Left ventricle myocardium inferior (tissue), 1 donor: Measurements from ENCODE around the gene HOXD11. TPM values are rescaled to one million over a fixed set of nuclear protein-coding genes. Genes with fewer than 3 reads are reported as not detected.

ENCODE experiments used
- DNase-seq: peaks from one replicate; pipeline ENCODE4 v3.0.0-alpha.2; 2020
- H3K27ac ChIP-seq: fragments of 200-600 bp; replicated peaks from 2 replicates; pipeline ENCODE4 v1.8.0; 2021
- H3K27me3 ChIP-seq: fragments of 200-600 bp; 2 replicates; pipeline ENCODE4 v1.8.0; 2021; ENCODE audit warnings: low read depth
- H3K36me3 ChIP-seq: fragments of 200-600 bp; 2 replicates; pipeline ENCODE4 v1.8.0; 2021
- H3K4me1 ChIP-seq: fragments of 200-600 bp; 2 replicates; pipeline ENCODE4 v1.8.0; 2021
- H3K4me3 ChIP-seq: fragments of 200-600 bp; 2 replicates; pipeline ENCODE4 v1.8.0; 2021; ENCODE audit warnings: mild to moderate bottlenecking, moderate library complexity
- H3K9me3 ChIP-seq: fragments of 200-600 bp; replicated peaks from 2 replicates; pipeline ENCODE4 v1.8.0; 2021
- CTCF ChIP-seq: fragments of 200-600 bp; IDR thresholded peaks from 2 replicates; pipeline ENCODE4 v1.8.0; 2021; ENCODE audit warnings: antibody characterized with exemption, mild to moderate bottlenecking, borderline replicate concordance
- intact Hi-C: fragments of 100-400 bp; cut with micrococcal nuclease; formaldehyde crosslinking; loops from one replicate; pipeline ENCODE4 v1.11.0; 2022
- total RNA-seq: library from RNA; stranded (reverse); fragmentation: NEBNext Ultra II Directional; extraction: Animal tissue kit (Norgen Biotek cat#: 25700); gene quantifications from one replicate; pipeline ENCODE4 v1.2.1, GENCODE V29; 2021
- donor health status: DM: no; HTN: yes; CAD: no; lungs with severe emphysema.

HOXD11 gene
- total RNA-seq, 1 donor from 2014 or later = not detected

- intact Hi-C loops = no loop called here
- H3K36me3 ChIP-seq = no peaks in the 10 kb centered on the region
- H3K27me3 ChIP-seq = peaks cover 100% of the 10 kb centered on the region
- no peak overlapping the region for H3K4me3 ChIP-seq
- H3K9me3 ChIP-seq = peaks cover 6% of the 10 kb centered on the region
- H3K4me1 ChIP-seq = peaks cover 58% of the 10 kb centered on the region
- no peak overlapping the region for H3K27ac ChIP-seq
- no peak for TF ChIP-seq CTCF
- no peak for DNase-seq
Observed at GRCh38 chr2:176082824-176083751, 24.0 kb upstream of the HOXD11 start.

- Histone ChIP-seq H3K9me3 (peaks cover 6% of the 10 kb centered on the region), H3K27me3 (peaks cover 100% of the 10 kb centered on the region), H3K27ac (no peak within 1 kb of the TSS), H3K4me1 (peaks cover 63% of the 10 kb centered on the region), H3K4me3 (no peak within 1 kb of the TSS), H3K36me3 (no peaks in the 10 kb centered on the region)
- no peak for DNase-seq
- TF ChIP-seq CTCF = no peak
- intact Hi-C loops = no loop called here
Observed at GRCh38 chr2:176083796-176084261, 23.3 kb upstream of the HOXD11 start, which contains the start of gene EVX2. Gene EVX2, minus strand, starts transcription at chr2:176083962. Its CDS starts 186 bp downstream, at chr2:176083776.

GRCh38 chr2:176084611-176085119 lies 22.4 kb upstream of the HOXD11 start:
- peaks cover 55% of the 10 kb centered on the region for H3K4me1 ChIP-seq
- H3K27ac ChIP-seq = no peak overlapping the region

GRCh38 chr2:176085120-176085788 lies 21.8 kb upstream of the HOXD11 start:
- Histone ChIP-seq H3K4me1 (peaks cover 51% of the 10 kb centered on the region), H3K4me3 (no peak overlapping the region), H3K9me3 (peaks cover 6% of the 10 kb centered on the region), H3K27ac (no peak overlapping the region), H3K36me3 (no peaks in the 10 kb centered on the region), H3K27me3 (peaks cover 100% of the 10 kb centered on the region)
- TF ChIP-seq CTCF = no peak
- intact Hi-C loops = loop anchor here (5.0 kb wide), 1 partner anchor 398 kb away; no protein-coding TSS in a partner anchor
- DNase-seq = no peak

More at GRCh38 chr2:176084611-176085119, 22.4 kb upstream of the HOXD11 start:
- peaks cover 100% of the 10 kb centered on the region for H3K27me3 ChIP-seq
- intact Hi-C loops = loop anchor here (5.0 kb wide), 1 partner anchor 397 kb away; no protein-coding TSS in a partner anchor
- no peak overlapping the region for H3K4me3 ChIP-seq
- H3K9me3 ChIP-seq = peaks cover 6% of the 10 kb centered on the region
- DNase-seq = no peak
- H3K36me3 ChIP-seq = no peaks in the 10 kb centered on the region
- TF ChIP-seq CTCF = no peak
